ENCODE measurements around the gene OMP.

The OMP gene

DNA sequence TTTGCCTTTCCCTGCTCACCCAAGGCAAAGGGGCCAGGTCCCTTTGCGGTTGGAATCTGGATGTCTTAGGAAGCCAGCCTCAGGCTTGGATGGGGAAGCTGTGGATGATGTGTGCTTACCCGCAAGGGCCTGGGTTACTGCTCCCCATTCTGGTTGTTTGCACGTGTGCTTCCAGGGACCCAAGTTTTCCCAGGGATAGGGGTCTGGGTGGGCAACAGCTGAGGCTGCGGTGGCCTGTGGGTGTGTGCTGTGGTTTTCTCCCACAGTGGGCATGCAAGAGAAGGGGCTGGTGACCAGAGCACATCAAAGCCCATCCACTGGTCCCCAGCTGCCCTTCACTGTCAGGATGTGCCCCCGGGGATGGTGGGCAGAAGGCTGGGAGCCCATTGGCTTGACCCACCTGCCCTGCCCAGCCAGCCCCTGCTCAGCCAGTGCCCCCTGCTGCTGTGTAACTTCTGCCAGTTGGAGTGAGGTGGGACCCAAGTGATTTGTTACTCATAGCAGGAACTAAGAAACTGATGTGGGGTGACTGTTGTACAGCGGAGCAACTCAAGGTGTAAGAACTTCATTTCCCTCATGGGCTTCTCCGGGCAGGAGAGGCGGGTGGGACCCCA is 32.6 kb upstream of the OMP start:
- no peak overlapping the region for H2AFZ ChIP-seq (ENCODE audit: low read length, unreplicated experiment)
- H3K27me3 ChIP-seq (ENCODE audit: insufficient read depth, low read length) = no peaks in the 10 kb centered on the region
- H3K36me3 ChIP-seq (ENCODE audit: insufficient read depth, low read length) = no peaks in the 10 kb centered on the region
- H3K4me1 ChIP-seq (ENCODE audit: control insufficient read depth, insufficient read depth, low read length, unreplicated experiment) = peaks cover 47% of the 10 kb centered on the region
- peaks cover 36% of the 10 kb centered on the region for H3K79me2 ChIP-seq (ENCODE audit: control insufficient read depth, insufficient read depth, low read length, unreplicated experiment)
- no peak overlapping the region for H3K4me3 ChIP-seq (ENCODE audit: low read depth, low read length)
- H3K27ac ChIP-seq (ENCODE audit: low read depth, low read length) = no peak overlapping the region

DNA sequence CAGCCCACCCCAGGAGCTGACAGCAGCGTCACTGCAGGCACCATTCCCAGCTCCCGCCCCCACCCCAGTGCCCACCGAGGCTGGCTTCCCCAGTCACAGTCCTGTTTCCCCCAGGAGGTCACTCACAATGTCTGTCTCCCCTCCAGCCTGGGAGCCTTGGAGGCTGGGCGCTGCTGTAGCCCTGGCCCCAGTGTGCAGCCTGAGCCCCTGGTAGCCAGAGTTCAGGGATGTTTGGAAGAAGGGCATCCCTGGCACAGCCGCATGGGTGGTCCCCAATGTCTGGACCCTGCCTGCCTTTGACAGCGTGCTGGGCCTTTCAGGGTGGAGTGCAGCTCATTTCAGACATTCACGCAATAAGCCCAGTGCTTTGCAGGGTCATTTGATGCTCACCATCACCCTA is 31.6 kb upstream of the OMP start:
- Histone ChIP-seq H3K79me2 (ENCODE audit: control insufficient read depth, insufficient read depth, low read length, unreplicated experiment) (peaks cover 42% of the 10 kb centered on the region), H3K4me1 (ENCODE audit: control insufficient read depth, insufficient read depth, low read length, unreplicated experiment) (peaks cover 50% of the 10 kb centered on the region), H3K36me3 (ENCODE audit: insufficient read depth, low read length) (no peaks in the 10 kb centered on the region), H3K27me3 (ENCODE audit: insufficient read depth, low read length) (no peaks in the 10 kb centered on the region), H3K27ac (ENCODE audit: low read depth, low read length) (0 out of 2 replicates have a peak overlapping the region, but pooled peaks have one; percentile 94), H3K4me3 (ENCODE audit: low read depth, low read length) (no peak overlapping the region), H2AFZ (ENCODE audit: low read length, unreplicated experiment) (no peak overlapping the region)

DNA sequence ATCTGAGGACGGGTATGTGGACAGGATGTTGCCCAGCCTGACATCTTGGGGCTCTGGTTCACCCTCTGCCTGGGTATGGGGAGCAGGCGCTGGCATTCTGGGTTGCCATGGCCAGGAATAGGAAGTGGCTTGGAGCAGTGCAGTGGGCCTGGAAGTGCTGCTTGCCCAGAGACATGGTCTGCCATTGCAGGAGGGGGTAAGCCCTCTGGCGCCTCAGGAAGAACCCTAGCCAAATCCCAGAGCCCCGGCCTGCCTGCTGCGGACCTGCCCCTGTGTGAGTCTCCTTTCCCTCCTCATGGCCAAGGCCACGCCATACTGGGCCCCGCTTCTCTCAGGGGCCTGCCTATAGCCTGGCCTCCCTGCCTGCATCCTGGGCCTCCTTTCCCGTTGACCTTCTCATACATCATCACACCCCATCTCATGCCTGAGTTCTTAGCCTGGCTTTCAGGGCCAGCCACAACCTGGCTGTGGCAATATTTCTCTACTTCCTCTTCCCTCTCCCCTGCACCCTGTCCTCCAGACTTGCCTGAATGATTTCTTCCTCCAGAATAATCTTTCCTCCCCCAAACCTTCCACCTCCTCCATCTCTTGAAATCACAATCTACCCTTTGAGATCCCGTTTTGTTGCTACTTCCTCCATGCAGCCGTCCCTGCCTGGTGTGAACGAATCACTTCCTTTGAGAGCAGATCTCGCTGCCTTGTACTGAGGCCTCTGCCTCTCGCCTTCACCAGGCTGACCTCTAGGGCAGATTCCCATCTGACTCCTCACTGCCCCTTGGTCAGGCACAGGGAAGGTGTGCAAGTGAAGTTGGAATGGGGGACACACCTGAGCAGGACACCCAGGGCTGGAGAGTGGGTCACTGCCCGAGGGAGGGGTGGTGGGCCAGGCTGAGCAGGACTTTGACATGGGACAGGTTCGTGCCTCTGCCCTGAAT is 30.7 kb upstream of the OMP start:
- H3K27me3 ChIP-seq (ENCODE audit: insufficient read depth, low read length) = no peaks in the 10 kb centered on the region
- no peaks in the 10 kb centered on the region for H3K36me3 ChIP-seq (ENCODE audit: insufficient read depth, low read length)
- peaks cover 45% of the 10 kb centered on the region for H3K79me2 ChIP-seq (ENCODE audit: control insufficient read depth, insufficient read depth, low read length, unreplicated experiment)
- peak overlapping the region; percentile 78 for H2AFZ ChIP-seq (ENCODE audit: low read length, unreplicated experiment)
- H3K4me3 ChIP-seq (ENCODE audit: low read depth, low read length) = no peak overlapping the region
- H3K4me1 ChIP-seq (ENCODE audit: control insufficient read depth, insufficient read depth, low read length, unreplicated experiment) = peaks cover 50% of the 10 kb centered on the region
- peak overlapping the region; percentile 94 for H3K27ac ChIP-seq (ENCODE audit: low read depth, low read length)

DNA sequence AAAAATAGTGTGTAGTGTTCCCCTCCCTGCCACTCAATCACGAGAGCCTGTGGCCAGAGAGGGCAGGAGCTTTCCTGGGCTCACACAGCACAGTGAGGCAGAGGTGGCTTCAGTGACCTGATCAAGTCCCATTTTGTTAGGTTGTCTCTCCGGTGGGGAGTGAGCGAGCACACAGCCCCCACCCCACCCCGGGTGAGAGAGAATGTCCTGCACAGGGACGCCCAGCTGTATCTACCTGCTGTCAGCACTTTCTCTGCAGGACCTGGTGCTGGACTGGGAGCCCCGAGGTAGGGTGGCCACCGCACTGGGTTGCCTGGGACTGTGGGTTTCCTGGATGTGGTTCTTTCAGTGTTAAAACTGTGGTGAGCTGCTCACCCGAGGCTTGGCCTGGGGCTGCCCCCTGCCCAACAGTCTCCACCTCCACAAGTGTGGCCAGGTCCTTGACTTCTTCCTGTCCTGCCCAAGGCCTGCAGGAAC is 29.8 kb upstream of the OMP start:
- Histone ChIP-seq H3K27ac (ENCODE audit: low read depth, low read length) (peak overlapping the region; percentile 94), H3K4me1 (ENCODE audit: control insufficient read depth, insufficient read depth, low read length, unreplicated experiment) (peaks cover 46% of the 10 kb centered on the region), H3K4me3 (ENCODE audit: low read depth, low read length) (no peak overlapping the region), H2AFZ (ENCODE audit: low read length, unreplicated experiment) (no peak overlapping the region), H3K36me3 (ENCODE audit: insufficient read depth, low read length) (no peaks in the 10 kb centered on the region), H3K27me3 (ENCODE audit: insufficient read depth, low read length) (no peaks in the 10 kb centered on the region), H3K79me2 (ENCODE audit: control insufficient read depth, insufficient read depth, low read length, unreplicated experiment) (peaks cover 45% of the 10 kb centered on the region)

DNA sequence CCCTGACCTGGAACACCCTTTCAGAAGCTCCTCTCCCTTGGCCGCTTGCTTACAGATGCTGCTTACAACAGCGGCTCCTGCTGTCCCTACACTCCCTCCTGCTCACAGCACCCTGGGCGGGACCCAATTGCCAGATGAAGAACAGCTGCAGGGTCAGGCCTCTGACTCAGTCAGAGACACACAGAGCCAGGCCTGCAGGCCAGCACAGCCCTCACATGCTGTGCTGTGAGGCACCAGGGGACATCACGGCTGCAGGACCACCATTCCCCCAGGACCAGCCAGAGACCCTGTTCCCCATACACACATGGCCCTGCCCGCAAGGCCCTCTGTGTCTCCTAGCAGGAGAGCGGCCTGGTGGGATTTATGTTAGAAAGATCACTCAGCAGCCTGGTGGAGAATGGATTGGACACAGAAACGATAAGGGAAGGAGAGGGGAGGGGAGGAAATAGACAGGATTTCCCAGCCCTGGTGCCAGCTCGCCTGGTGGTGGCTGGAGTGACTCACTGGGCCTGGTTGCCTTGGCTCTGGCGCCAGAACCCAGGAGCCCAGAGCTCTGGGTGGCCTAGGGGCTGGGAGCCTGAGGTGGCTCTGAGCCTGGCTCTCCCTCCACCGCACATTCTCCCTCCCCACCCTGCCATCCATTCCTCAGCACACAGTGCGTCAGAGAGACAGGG is 29.2 kb upstream of the OMP start:
- peaks cover 41% of the 10 kb centered on the region for H3K4me1 ChIP-seq (ENCODE audit: control insufficient read depth, insufficient read depth, low read length, unreplicated experiment)

DNA sequence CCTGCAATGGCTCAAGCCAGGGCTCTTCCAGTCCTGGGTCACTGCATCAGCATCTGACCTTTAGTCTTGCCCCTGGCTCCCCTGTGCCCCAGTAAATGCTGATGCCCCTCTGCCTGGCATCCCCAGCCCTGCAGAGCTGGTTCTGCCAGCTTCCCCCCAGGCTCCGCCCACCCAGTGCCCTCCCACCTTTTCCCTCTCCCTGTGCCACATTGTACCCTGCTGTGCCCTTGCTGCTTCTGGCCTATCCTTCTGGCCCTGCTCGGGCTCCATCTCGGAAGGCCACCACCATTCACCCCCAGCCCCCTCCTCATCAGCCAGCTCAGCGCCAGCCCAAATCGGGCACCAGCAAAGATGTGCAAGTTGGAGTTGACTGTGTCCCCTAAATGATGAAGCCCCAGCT is 28.4 kb upstream of the OMP start:
- no peaks in the 10 kb centered on the region for H3K27me3 ChIP-seq (ENCODE audit: insufficient read depth, low read length)
- H3K36me3 ChIP-seq (ENCODE audit: insufficient read depth, low read length) = no peaks in the 10 kb centered on the region
- peak overlapping the region; percentile 94 for H3K27ac ChIP-seq (ENCODE audit: low read depth, low read length)
- peaks cover 33% of the 10 kb centered on the region for H3K79me2 ChIP-seq (ENCODE audit: control insufficient read depth, insufficient read depth, low read length, unreplicated experiment)
- H3K4me1 ChIP-seq (ENCODE audit: control insufficient read depth, insufficient read depth, low read length, unreplicated experiment) = peaks cover 41% of the 10 kb centered on the region
- peak overlapping the region; percentile 52; the same call in 1 of the 2 replicates for H3K4me3 ChIP-seq (ENCODE audit: low read depth, low read length)
- H2AFZ ChIP-seq (ENCODE audit: low read length, unreplicated experiment) = peak overlapping the region; percentile 52

More for the DNA sequence above, 29.2 kb upstream of the OMP start:
- Histone ChIP-seq H2AFZ (ENCODE audit: low read length, unreplicated experiment) (peak overlapping the region; percentile 52), H3K4me3 (ENCODE audit: low read depth, low read length) (peak overlapping the region; percentile 52), H3K27ac (ENCODE audit: low read depth, low read length) (peak overlapping the region; percentile 94), H3K79me2 (ENCODE audit: control insufficient read depth, insufficient read depth, low read length, unreplicated experiment) (peaks cover 40% of the 10 kb centered on the region), H3K36me3 (ENCODE audit: insufficient read depth, low read length) (no peaks in the 10 kb centered on the region), H3K27me3 (ENCODE audit: insufficient read depth, low read length) (no peaks in the 10 kb centered on the region)

DNA sequence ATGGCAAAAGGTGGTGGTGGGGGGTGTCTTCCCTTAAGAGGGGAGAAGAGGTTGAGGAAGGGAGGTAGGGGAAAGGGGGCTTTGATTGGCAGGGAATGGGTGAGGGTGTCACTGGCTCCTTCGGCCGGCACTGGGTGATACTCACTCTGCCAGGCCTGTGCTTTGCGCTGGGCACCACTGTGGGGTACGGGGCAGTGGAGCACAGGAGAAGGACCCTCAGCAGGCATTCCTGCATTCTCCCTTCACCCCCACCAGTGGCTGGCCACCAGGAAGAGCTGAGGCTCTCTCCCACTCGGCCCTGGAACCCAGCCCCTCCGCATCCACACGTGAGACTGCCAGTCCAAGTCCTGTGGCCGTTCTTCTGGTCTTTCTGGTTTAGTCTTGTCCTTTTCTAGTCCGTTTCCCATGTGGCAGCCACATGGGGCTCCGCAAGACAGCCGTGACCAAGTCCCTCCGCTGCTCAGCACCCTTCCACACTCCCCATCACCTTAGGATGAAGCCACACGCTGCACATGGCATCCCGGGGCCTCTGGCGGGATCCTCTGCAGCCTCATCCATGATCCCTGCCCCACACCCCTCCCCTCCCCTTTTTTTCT is 27.9 kb upstream of the OMP start:
- peaks cover 30% of the 10 kb centered on the region for H3K79me2 ChIP-seq (ENCODE audit: control insufficient read depth, insufficient read depth, low read length, unreplicated experiment)
- peak overlapping the region; percentile 94 for H3K27ac ChIP-seq (ENCODE audit: low read depth, low read length)
- peaks cover 41% of the 10 kb centered on the region for H3K4me1 ChIP-seq (ENCODE audit: control insufficient read depth, insufficient read depth, low read length, unreplicated experiment)
- H3K27me3 ChIP-seq (ENCODE audit: insufficient read depth, low read length) = no peaks in the 10 kb centered on the region
- no peak overlapping the region for H3K4me3 ChIP-seq (ENCODE audit: low read depth, low read length)
- no peak overlapping the region for H2AFZ ChIP-seq (ENCODE audit: low read length, unreplicated experiment)
- H3K36me3 ChIP-seq (ENCODE audit: insufficient read depth, low read length) = no peaks in the 10 kb centered on the region

DNA sequence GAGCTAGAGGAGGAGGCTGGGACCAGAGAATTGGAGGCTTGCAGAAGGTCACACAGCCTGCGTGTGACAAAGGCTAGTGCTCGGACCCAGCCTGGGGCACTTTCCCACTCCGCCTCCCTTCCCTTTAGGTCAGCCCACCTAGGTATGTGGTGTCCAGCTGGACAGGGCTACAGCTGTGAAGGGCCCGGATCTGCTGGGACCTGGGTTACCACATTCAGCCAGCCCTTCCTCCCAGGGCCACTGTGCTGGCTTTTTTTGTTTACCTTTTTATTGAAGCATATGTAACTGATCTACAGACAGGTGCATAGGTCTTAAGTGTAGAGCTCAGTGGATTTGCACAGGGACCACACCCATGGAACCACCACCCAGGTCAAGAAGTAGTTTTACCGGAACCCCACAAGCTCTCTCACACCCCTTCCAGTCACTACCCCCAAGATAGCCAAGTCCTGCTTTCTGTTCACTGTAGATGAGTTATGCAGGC is 27.2 kb upstream of the OMP start:
- Histone ChIP-seq H3K79me2 (ENCODE audit: control insufficient read depth, insufficient read depth, low read length, unreplicated experiment) (peaks cover 31% of the 10 kb centered on the region), H3K27me3 (ENCODE audit: insufficient read depth, low read length) (no peaks in the 10 kb centered on the region), H3K36me3 (ENCODE audit: insufficient read depth, low read length) (no peaks in the 10 kb centered on the region), H2AFZ (ENCODE audit: low read length, unreplicated experiment) (no peak overlapping the region), H3K4me3 (ENCODE audit: low read depth, low read length) (no peak overlapping the region), H3K27ac (ENCODE audit: low read depth, low read length) (no peak overlapping the region), H3K4me1 (ENCODE audit: control insufficient read depth, insufficient read depth, low read length, unreplicated experiment) (peaks cover 44% of the 10 kb centered on the region)

DNA sequence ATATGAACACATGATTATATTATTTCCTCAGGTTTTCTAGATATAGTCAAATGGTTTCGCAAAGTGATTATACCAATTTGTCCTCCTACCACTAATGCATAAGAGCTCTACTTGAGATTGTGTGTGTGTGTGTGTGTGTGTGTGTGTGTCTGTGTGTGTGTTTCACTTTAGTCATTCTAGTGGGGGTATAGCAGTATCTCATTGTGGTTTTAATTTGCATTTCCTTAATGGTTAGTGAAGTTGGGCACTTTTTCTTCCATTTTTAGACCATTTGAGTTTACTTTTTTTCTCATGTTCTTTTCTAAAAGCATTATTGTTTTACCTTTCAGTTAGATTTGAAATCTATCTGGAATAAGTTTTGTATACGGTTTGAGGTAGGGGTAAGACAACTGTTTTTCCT is 23.0 kb upstream of the OMP start:
- Histone ChIP-seq H3K27me3 (ENCODE audit: insufficient read depth, low read length) (no peaks in the 10 kb centered on the region), H3K79me2 (ENCODE audit: control insufficient read depth, insufficient read depth, low read length, unreplicated experiment) (peaks cover 33% of the 10 kb centered on the region), H3K4me1 (ENCODE audit: control insufficient read depth, insufficient read depth, low read length, unreplicated experiment) (peaks cover 31% of the 10 kb centered on the region), H3K36me3 (ENCODE audit: insufficient read depth, low read length) (no peaks in the 10 kb centered on the region), H3K4me3 (ENCODE audit: low read depth, low read length) (no peak overlapping the region), H3K27ac (ENCODE audit: low read depth, low read length) (no peak overlapping the region), H2AFZ (ENCODE audit: low read length, unreplicated experiment) (no peak overlapping the region)

DNA sequence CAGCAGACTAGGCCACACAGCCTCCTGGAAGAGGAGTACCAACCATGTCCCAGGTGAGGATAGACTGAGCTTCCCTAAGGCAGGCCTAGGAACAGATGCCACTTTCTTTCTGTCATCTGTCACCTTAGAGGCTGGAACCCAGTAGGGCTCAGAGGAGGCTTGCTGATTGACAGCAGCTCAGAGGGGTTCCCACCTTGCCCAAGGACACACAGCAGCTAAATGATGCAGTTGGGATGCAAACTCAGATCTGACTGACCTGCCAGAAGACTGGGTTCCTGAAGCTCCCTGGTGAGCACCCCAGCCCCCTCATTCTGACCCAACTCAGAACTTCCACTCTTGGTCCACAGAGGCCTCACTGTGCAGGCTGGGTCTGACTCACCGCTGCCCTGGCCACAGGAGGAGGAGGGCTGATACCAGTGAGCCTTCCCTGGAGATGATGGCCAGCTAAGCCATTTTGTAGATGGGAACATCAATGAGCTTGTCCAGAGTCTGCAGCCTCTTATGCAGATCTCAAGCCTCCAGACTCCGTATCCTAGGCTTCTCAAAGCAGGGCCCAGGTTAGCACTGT is 21.9 kb upstream of the OMP start:
- no peaks in the 10 kb centered on the region for H3K27me3 ChIP-seq (ENCODE audit: insufficient read depth, low read length)
- H3K36me3 ChIP-seq (ENCODE audit: insufficient read depth, low read length) = no peaks in the 10 kb centered on the region
- H2AFZ ChIP-seq (ENCODE audit: low read length, unreplicated experiment) = no peak overlapping the region
- no peak overlapping the region for H3K4me3 ChIP-seq (ENCODE audit: low read depth, low read length)
- peaks cover 27% of the 10 kb centered on the region for H3K79me2 ChIP-seq (ENCODE audit: control insufficient read depth, insufficient read depth, low read length, unreplicated experiment)
- peaks cover 24% of the 10 kb centered on the region for H3K4me1 ChIP-seq (ENCODE audit: control insufficient read depth, insufficient read depth, low read length, unreplicated experiment)
- H3K27ac ChIP-seq (ENCODE audit: low read depth, low read length) = no peak overlapping the region

Measured in ACC112 (cell line).